GM12878 (cell line): ENCODE data around the gene GGT6.

Source experiments
- CTCF ChIP-seq, 3 experiments: IDR thresholded peaks in 2 of 3; conservative IDR thresholded peaks in 1 of 3; 2 replicates each; pipeline ENCODE4 v1.5.1; 2011; ENCODE audit warnings: low read depth in 3 of 3, low read length in 3 of 3, mild to moderate bottlenecking in 3 of 3, control low read depth in 2 of 3, moderate library complexity in 2 of 3, inconsistent platforms in 1 of 3, mixed read lengths in 1 of 3; ENCODE audit not compliant: control insufficient read depth in 2 of 3, insufficient read depth in 1 of 3; ENCODE audit errors: extremely low read depth in 1 of 3
- EGR1 ChIP-seq, 2 experiments: IDR thresholded peaks; 1 replicate in 1 of 2; 2 replicates in 1 of 2; pipeline ENCODE4 v1.6.1; 2011 to 2012; ENCODE audit warnings: low read depth in 2 of 2, low read length in 2 of 2, borderline replicate concordance in 1 of 2, mild to moderate bottlenecking in 1 of 2, moderate library complexity in 1 of 2
- EZH2 ChIP-seq: IDR thresholded peaks from 2 replicates; pipeline ENCODE4 v1.6.1; 2012; ENCODE audit warnings: low read depth, mild to moderate bottlenecking, control low read depth, inconsistent platforms, low read length, borderline replicate concordance; ENCODE audit not compliant: control insufficient read depth
- GABPA ChIP-seq: IDR thresholded peaks from 2 replicates; pipeline ENCODE4 v1.6.1; 2014; ENCODE audit warnings: antibody characterized with exemption, low read depth, mild to moderate bottlenecking, inconsistent platforms
- MAX ChIP-seq: IDR thresholded peaks from 2 replicates; pipeline ENCODE4 v1.6.1; 2012; ENCODE audit warnings: low read depth, low read length, improper control_type of control experiment
- MYB ChIP-seq: fragments of 150-350 bp; IDR thresholded peaks from 2 replicates; pipeline ENCODE4 v1.6.1; 2014; ENCODE audit warnings: mild to moderate bottlenecking, low read depth, low read length, borderline replicate concordance
- SUPT20H ChIP-seq: IDR thresholded peaks from 2 replicates; pipeline ENCODE4 v1.6.1; 2011; ENCODE audit warnings: low read depth, mild to moderate bottlenecking, low read length, moderate library complexity, borderline replicate concordance; ENCODE audit not compliant: control insufficient read depth

GRCh38 chr17:4582101-4582501 lies 21.7 kb upstream of the GGT6 start:
- no peak for TF ChIP-seq CTCF (IDR thresholded peaks at IDR 0.05 in 2 of 3, conservative IDR thresholded peaks at IDR 0.05 in 1 of 3; ENCODE audit: control insufficient read depth in 2 of 3, extremely low read depth in 1 of 3, insufficient read depth in 1 of 3, low read depth in 3 of 3, low read length in 3 of 3)
- TF ChIP-seq MAX: no peak
- TF ChIP-seq EGR1 (IDR thresholded peaks at IDR 0.05; ENCODE audit: borderline replicate concordance in 1 of 2, low read depth in 2 of 2, low read length in 2 of 2): no peak
- no peak for TF ChIP-seq MYB
- TF ChIP-seq GABPA: no peak
- TF ChIP-seq SUPT20H: no peak
- TF ChIP-seq EZH2: no peak
